ENCODE measurements around the gene C2orf81. TPM values are rescaled to one million over a fixed set of nuclear protein-coding genes. Genes with fewer than 3 reads are reported as not detected.

Gene C2orf81
- total and polyA plus RNA-seq, 2 of the 4 experiments (the other 2 are of a cell fraction) = 0.18 to 0.74 TPM

GRCh38 chr2:74418312-74418711 lies 3.1 kb downstream of the C2orf81 start:
- Histone ChIP-seq H2BK5ac (ENCODE audit: low read depth, low read length, poor library complexity, severe bottlenecking) (no peak overlapping the region), H3K9me1 (ENCODE audit: insufficient read depth, low read length) (peaks cover 4% of the 10 kb centered on the region), H4K8ac (ENCODE audit: low read depth in 2 of 2, low read length in 2 of 2) (no peak overlapping the region), H4K5ac (ENCODE audit: low read depth, low read length) (no peak overlapping the region), H3K9ac (ENCODE audit: low read depth, low read length) (no peak overlapping the region), H2BK120ac (ENCODE audit: low read depth, low read length) (no peak overlapping the region), H4K20me1 (ENCODE audit: insufficient read depth, low read length) (no peaks in the 10 kb centered on the region), H3K27ac (ENCODE audit: insufficient read depth, low read length) (no peak overlapping the region), H3K23ac (ENCODE audit: low read depth, low read length) (no peak overlapping the region), H2BK15ac (ENCODE audit: low read depth, low read length) (no peak overlapping the region), H3K27me3 (ENCODE audit: control insufficient read depth, insufficient read depth, low read length) (peaks cover 27% of the 10 kb centered on the region), H2AK5ac (ENCODE audit: low read depth, low read length) (no peak overlapping the region), H4K91ac (ENCODE audit: insufficient read depth, low read depth, low read length) (no peak overlapping the region), H3K4ac (ENCODE audit: low read depth, low read length) (no peak overlapping the region), H2AK9ac (replicated peaks; ENCODE audit: low read depth, low read length, poor library complexity) (no peak overlapping the region), H3K4me2 (ENCODE audit: low read depth, low read length) (no peak overlapping the region), H3K79me1 (ENCODE audit: low read depth in 1 of 2, low read length in 2 of 2) (peaks cover 2 to 4% of the 10 kb centered on the region in 2 experiments; a peak in 1 of 4 replicates), H3K56ac (ENCODE audit: extremely low read depth, insufficient read depth, low read length) (no peak overlapping the region), H3K9me3 (ENCODE audit: control insufficient read depth, insufficient read depth, low read length) (no peaks in the 10 kb centered on the region), H2AFZ (replicated peaks; ENCODE audit: low read length, poor library complexity) (no peak overlapping the region), H3K14ac (replicated peaks; ENCODE audit: low read depth, low read length) (no peak overlapping the region), H2BK20ac (ENCODE audit: low read depth, low read length) (no peak overlapping the region), H3K4me1 (ENCODE audit: control insufficient read depth, insufficient read depth, low read length) (peaks cover 3% of the 10 kb centered on the region), H3K4me3 (ENCODE audit: insufficient read depth, low read depth, low read length) (no peak overlapping the region), H3K18ac (ENCODE audit: low read depth, low read length) (no peak overlapping the region), H3K36me3 (ENCODE audit: control insufficient read depth, insufficient read depth, low read length) (no peaks in the 10 kb centered on the region)
- ChIA-PET CTCF (no interaction called here), POLR2A (ENCODE audit: unreplicated experiment) (no interaction called here)
- dilution Hi-C loops (cut with HindIII; ENCODE audit: low sequenced_read_pairs, unreplicated experiment) = no loop called here
- TF ChIP-seq BHLHE40 (IDR thresholded peaks at IDR 0.05; ENCODE audit: low read depth, low read length) (no peak), RCOR1 (IDR thresholded peaks at IDR 0.05; ENCODE audit: insufficient replicate concordance, low read length) (no peak), CEBPB (IDR thresholded peaks at IDR 0.05; ENCODE audit: low read depth, low read length) (no peak), RFX5 (IDR thresholded peaks at IDR 0.05; ENCODE audit: low read depth, low read length) (no peak), CHD1 (IDR thresholded peaks at IDR 0.05; ENCODE audit: low read depth, low read length) (no peak), ELK1 (IDR thresholded peaks at IDR 0.05; ENCODE audit: borderline replicate concordance, low read depth, low read length) (no peak)
- in situ Hi-C loops (cut with MboI; ENCODE audit: low sequenced_read_pairs) = no loop called here
- intact Hi-C loops (cut with micrococcal nuclease) = no loop called here
- ATAC-seq (ENCODE audit: low read depth) (no peak), DNase-seq (no peak)
- 83% methylated on average over 11 of the region's 27 CpGs; no CpG with 5 or more reads in 1 of the 2 experiments for WGBS, 2 experiments (ENCODE audit: extremely low coverage in 2 of 2, insufficient read length in 1 of 2)
- no TSS peak for BruUV-seq (replicated peaks)

Measured in IMR-90 (cell line).